ENCODE results near the gene TNIK. TPM values are rescaled to one million over a fixed set of nuclear protein-coding genes. Genes with fewer than 3 reads are reported as not detected.

TNIK gene
- total RNA-seq, 6 experiments from 2014 or later = 10.6 to 17.2 (median 11.8) TPM

- no peak overlapping the region for H3K4me3 Mint-ChIP-seq
- H3K4me1 Mint-ChIP-seq (ENCODE audit: low read depth) = peaks cover 23% of the 10 kb centered on the region
- no peak for DNase-seq
- TF ChIP-seq CTCF (IDR thresholded peaks at IDR 0.05) = no peak
- no peak overlapping the region for H3K27ac Mint-ChIP-seq
- H3K36me3 Mint-ChIP-seq (ENCODE audit: low read depth) = peaks cover 14% of the 10 kb centered on the region
- H3K9me3 Mint-ChIP-seq = no peaks in the 10 kb centered on the region; the same call in 1 of the 2 replicates
- H3K27me3 Mint-ChIP-seq (ENCODE audit: insufficient read depth) = no peaks in the 10 kb centered on the region
Measured at GRCh38 chr3:171393032-171393744, 67.0 kb downstream of the TNIK start.

- Mint-ChIP-seq H3K4me1 (ENCODE audit: low read depth) (peaks cover 27% of the 10 kb centered on the region), H3K36me3 (ENCODE audit: low read depth) (peaks cover 14% of the 10 kb centered on the region), H3K4me3 (no peak overlapping the region), H3K27me3 (ENCODE audit: insufficient read depth) (no peaks in the 10 kb centered on the region; the same call in 1 of the 2 replicates), H3K27ac (no peak overlapping the region), H3K9me3 (no peaks in the 10 kb centered on the region; the same call in 1 of the 2 replicates)
- no peak for TF ChIP-seq CTCF (IDR thresholded peaks at IDR 0.05)
- DNase-seq = no peak
Measured at GRCh38 chr3:171391432-171391831, 68.8 kb downstream of the TNIK start.

GRCh38 chr3:171390051-171390941 lies 69.9 kb downstream of the TNIK start:
- no peak for DNase-seq
- H3K4me1 Mint-ChIP-seq (ENCODE audit: low read depth) = peaks cover 31% of the 10 kb centered on the region
- H3K9me3 Mint-ChIP-seq = no peaks in the 10 kb centered on the region; the same call in 1 of the 2 replicates
- H3K36me3 Mint-ChIP-seq (ENCODE audit: low read depth) = peaks cover 14% of the 10 kb centered on the region
- no peak overlapping the region for H3K27ac Mint-ChIP-seq
- H3K4me3 Mint-ChIP-seq = no peak overlapping the region
- H3K27me3 Mint-ChIP-seq (ENCODE audit: insufficient read depth) = no peaks in the 10 kb centered on the region; the same call in 1 of the 2 replicates
- TF ChIP-seq CTCF (IDR thresholded peaks at IDR 0.05) = no peak

GRCh38 chr3:171389491-171389890 lies 70.7 kb downstream of the TNIK start:
- H3K27ac Mint-ChIP-seq = no peak overlapping the region
- H3K4me1 Mint-ChIP-seq (ENCODE audit: low read depth) = peaks cover 39% of the 10 kb centered on the region
- H3K9me3 Mint-ChIP-seq = no peaks in the 10 kb centered on the region; the same call in 1 of the 2 replicates
- peaks cover 14% of the 10 kb centered on the region for H3K36me3 Mint-ChIP-seq (ENCODE audit: low read depth)
- TF ChIP-seq CTCF (IDR thresholded peaks at IDR 0.05) = no peak
- DNase-seq = no peak
- no peaks in the 10 kb centered on the region; the same call in 1 of the 2 replicates for H3K27me3 Mint-ChIP-seq (ENCODE audit: insufficient read depth)
- H3K4me3 Mint-ChIP-seq = no peak overlapping the region

- no peak for TF ChIP-seq CTCF (IDR thresholded peaks at IDR 0.05)
- Mint-ChIP-seq H3K9me3 (no peaks in the 10 kb centered on the region; the same call in 1 of the 2 replicates), H3K4me1 (ENCODE audit: low read depth) (peaks cover 47% of the 10 kb centered on the region), H3K4me3 (no peak overlapping the region), H3K27me3 (ENCODE audit: insufficient read depth) (no peaks in the 10 kb centered on the region; the same call in 1 of the 2 replicates), H3K27ac (no peak overlapping the region), H3K36me3 (ENCODE audit: low read depth) (peaks cover 14% of the 10 kb centered on the region)
- no peak for DNase-seq
Measured at GRCh38 chr3:171388527-171388926, 71.7 kb downstream of the TNIK start.

All from HFFc6 (cell line).